Ascending aorta (tissue), 2 donors: Measurements from ENCODE around the gene IGBP1. TPM values are rescaled to one million over a fixed set of nuclear protein-coding genes. Genes with fewer than 3 reads are reported as not detected.
A peak's percentile ranks its signal among the peaks of the same experiment; 100 is the strongest.

Source experiments
- DNase-seq, 2 donors: peaks; one replicate each; pipeline ENCODE4 v3.0.0-alpha.2; 2019; ENCODE audit warnings: low spot score in 2 of 2
- H3K27ac ChIP-seq, 2 donors: fragments of 200-600 bp; sonication (generic); one replicate each; pipeline ENCODE4 v1.5.1; 2016 to 2017; ENCODE audit warnings: mild to moderate bottlenecking in 1 of 2
- H3K27me3 ChIP-seq: fragments of 200-600 bp; sonication (generic); one replicate; pipeline ENCODE4 v1.5.1; 2017
- H3K36me3 ChIP-seq, 2 donors: fragments of 200-600 bp; sonication (generic); one replicate each; pipeline ENCODE4 v1.5.1; 2016
- H3K4me1 ChIP-seq, 2 donors: fragments of 200-600 bp; sonication (generic); one replicate each; pipeline ENCODE4 v1.5.1; 2016 to 2017; ENCODE audit warnings: mild to moderate bottlenecking in 1 of 2
- H3K4me3 ChIP-seq, 2 donors: fragments of 200-600 bp; sonication (generic); one replicate each; pipeline ENCODE4 v1.5.1; 2016 to 2017; ENCODE audit warnings: mild to moderate bottlenecking in 1 of 2
- H3K9me3 ChIP-seq, 2 donors: fragments of 200-600 bp; sonication (generic); one replicate each; pipeline ENCODE4 v1.5.1; 2016
- CTCF ChIP-seq, 3 experiments: fragments of 200-600 bp in 2 of 3; fragments of 450-650 bp in 1 of 3; sonication (generic) in 2 of 3; IDR thresholded peaks; one replicate each; pipeline ENCODE4 v1.5.1; 2016 to 2019; ENCODE audit warnings: antibody characterized with exemption in 3 of 3, mild to moderate bottlenecking in 1 of 3, moderate library complexity in 1 of 3
- intact Hi-C: fragments of 100-400 bp; cut with DNase I; formaldehyde crosslinking; loops from one replicate; pipeline ENCODE4 v1.15.1; 2023
- total RNA-seq: library from RNA; depleted of rRNA; stranded (reverse); fragments of >200 nt; gene quantifications from one replicate; pipeline ENCODE4 v1.1.0, GENCODE V29; 2016

Gene IGBP1
- 20.1 TPM for total RNA-seq

GRCh38 chrX:70133303-70134115 lies at the start of gene IGBP1:
Gene IGBP1, plus strand, starts transcription at chrX:70133447. Its CDS starts 501 bp downstream, at chrX:70133948.
- Histone ChIP-seq H3K9me3 (no peaks in the 10 kb centered on the region), H3K4me1 (no peaks in the 10 kb centered on the region), H3K27ac (peak within 1 kb of the TSS; percentile 69 to 89), H3K36me3 (peaks cover 0 to 4% of the 10 kb centered on the region in 2 donors), H3K4me3 (peak within 1 kb of the TSS; percentile 58 to 90), H3K27me3 (no peaks in the 10 kb centered on the region)
- peak; percentile 38 to 55 (median 54) for TF ChIP-seq CTCF (IDR thresholded peaks at IDR 0.05)
- DNase-seq: peak; percentile 22 to 88
- intact Hi-C loops: loop anchor here (2.0 to 10.0 kb wide), 3 partner anchors 161 to 519 kb away; partner anchors contain the start of gene KIF4A

GRCh38 chrX:70084592-70085240 lies 48.5 kb upstream of the IGBP1 start:
- H3K27ac ChIP-seq: no peak overlapping the region
- DNase-seq: no peak
- H3K4me1 ChIP-seq: no peaks in the 10 kb centered on the region
- intact Hi-C loops: no loop called here
- no peaks in the 10 kb centered on the region for H3K36me3 ChIP-seq
- no peak for TF ChIP-seq CTCF (IDR thresholded peaks at IDR 0.05)
- H3K4me3 ChIP-seq: no peak overlapping the region
- H3K9me3 ChIP-seq: no peaks in the 10 kb centered on the region
- H3K27me3 ChIP-seq: no peaks in the 10 kb centered on the region

- no peaks in the 10 kb centered on the region for H3K4me1 ChIP-seq
- TF ChIP-seq CTCF (IDR thresholded peaks at IDR 0.05): no peak
- H3K36me3 ChIP-seq: no peaks in the 10 kb centered on the region
- H3K9me3 ChIP-seq: no peaks in the 10 kb centered on the region
- no peaks in the 10 kb centered on the region for H3K27me3 ChIP-seq
- intact Hi-C loops: no loop called here
- H3K4me3 ChIP-seq: no peak overlapping the region
- DNase-seq: no peak
- H3K27ac ChIP-seq: no peak overlapping the region
Measured at GRCh38 chrX:70087857-70088630, 45.2 kb upstream of the IGBP1 start.

GRCh38 chrX:70088751-70089150 lies 44.5 kb upstream of the IGBP1 start:
- no peak for TF ChIP-seq CTCF (IDR thresholded peaks at IDR 0.05)
- no peaks in the 10 kb centered on the region for H3K9me3 ChIP-seq
- no peak overlapping the region for H3K4me3 ChIP-seq
- no peak overlapping the region for H3K27ac ChIP-seq
- no peaks in the 10 kb centered on the region for H3K27me3 ChIP-seq
- no peaks in the 10 kb centered on the region for H3K36me3 ChIP-seq
- DNase-seq: no peak
- intact Hi-C loops: no loop called here
- H3K4me1 ChIP-seq: no peaks in the 10 kb centered on the region

GRCh38 chrX:70089604-70090297 lies 43.5 kb upstream of the IGBP1 start:
- intact Hi-C loops: no loop called here
- Histone ChIP-seq H3K4me1 (no peaks in the 10 kb centered on the region), H3K27ac (no peak overlapping the region), H3K36me3 (no peaks in the 10 kb centered on the region), H3K9me3 (no peaks in the 10 kb centered on the region), H3K4me3 (no peak overlapping the region), H3K27me3 (no peaks in the 10 kb centered on the region)
- no peak for TF ChIP-seq CTCF (IDR thresholded peaks at IDR 0.05)
- DNase-seq: no peak
